ENCODE results near the gene JAZF1. TPM values are rescaled to one million over a fixed set of nuclear protein-coding genes. Genes with fewer than 3 reads are reported as not detected.

JAZF1 gene
- total RNA-seq: 3.9 TPM in 2 replicates

DNA sequence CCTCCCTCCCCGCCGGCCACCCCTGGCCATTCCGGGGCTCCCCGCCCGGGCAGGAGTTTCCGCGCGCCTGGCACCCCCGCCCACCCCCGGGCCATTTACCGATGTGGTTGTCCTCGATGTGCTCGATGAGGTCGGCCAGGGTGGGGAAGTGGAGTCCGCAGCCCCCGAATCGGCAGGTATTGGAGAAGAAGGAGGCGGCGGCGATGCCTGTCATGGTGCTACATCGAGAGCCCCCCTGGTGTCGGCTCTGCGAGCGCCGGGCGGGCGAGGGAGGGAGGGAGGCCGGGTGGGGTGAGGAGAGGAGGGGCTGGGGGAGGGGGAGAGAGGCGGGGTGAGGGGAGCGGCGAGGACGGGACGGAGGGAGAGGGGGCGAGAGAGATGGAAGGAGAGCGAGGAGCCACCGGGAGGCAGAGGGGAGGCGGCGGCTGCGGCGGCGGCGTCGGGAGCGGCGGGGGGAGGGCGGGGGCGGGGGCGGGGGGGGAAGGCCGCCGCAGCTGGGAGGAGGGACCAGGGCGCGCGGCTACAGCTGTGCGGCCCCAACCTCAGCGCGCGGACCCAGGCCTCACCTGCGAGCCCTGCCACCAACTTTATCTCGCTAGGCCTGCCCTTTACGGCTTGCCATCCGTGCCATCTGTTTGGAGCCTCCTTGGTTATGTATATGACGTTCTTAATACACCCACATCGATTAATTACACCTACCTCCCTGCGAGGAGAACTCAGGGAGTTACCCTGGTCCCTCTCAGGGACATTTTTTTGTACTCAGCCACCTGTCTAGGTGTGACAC is at the start of gene JAZF1:
TSS of gene JAZF1 (minus strand) at position 432 of the 784 bp plus-strand sequence.
- Mint-ChIP-seq H3K4me3 (ENCODE audit: low read depth) (peak within 1 kb of the TSS; percentile 81), H3K4me1 (ENCODE audit: low read depth) (peaks cover 16% of the 10 kb centered on the region), H3K27ac (peak within 1 kb of the TSS; percentile 74), H3K36me3 (ENCODE audit: low read depth) (no peaks in the 10 kb centered on the region), H3K27me3 (ENCODE audit: low read depth) (peaks cover 62% of the 10 kb centered on the region), H3K9me3 (no peaks in the 10 kb centered on the region)
- intact Hi-C loops (cut with micrococcal nuclease): no loop called here
- peak; percentile 11 for DNase-seq (ENCODE audit: low spot score)

DNA sequence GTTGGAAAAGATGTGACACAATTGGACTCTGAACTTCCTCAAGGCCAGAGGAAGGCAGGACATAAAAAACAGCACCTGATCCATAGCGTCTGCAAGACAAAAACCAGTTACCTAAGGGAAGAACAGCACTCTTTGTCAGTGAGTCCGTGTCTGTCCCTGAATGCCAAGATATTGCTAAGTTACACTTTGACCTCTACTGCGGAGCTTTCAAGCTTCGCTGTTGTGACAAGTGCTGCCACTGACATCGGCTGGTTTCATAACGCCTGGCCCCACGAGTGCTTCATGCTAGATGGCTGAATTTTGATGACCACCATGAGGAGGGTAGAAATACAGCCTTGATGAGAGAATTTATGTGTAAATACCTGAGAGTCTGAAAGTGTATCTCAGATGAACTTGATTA is 49.7 kb upstream of the JAZF1 start:
- H3K9me3 Mint-ChIP-seq: no peaks in the 10 kb centered on the region
- no peaks in the 10 kb centered on the region for H3K4me1 Mint-ChIP-seq (ENCODE audit: low read depth)
- H3K36me3 Mint-ChIP-seq (ENCODE audit: low read depth): no peaks in the 10 kb centered on the region
- peaks cover 42% of the 10 kb centered on the region for H3K27me3 Mint-ChIP-seq (ENCODE audit: low read depth)
- intact Hi-C loops (cut with micrococcal nuclease): no loop called here
- H3K4me3 Mint-ChIP-seq (ENCODE audit: low read depth): no peak overlapping the region
- no peak for DNase-seq (ENCODE audit: low spot score)
- no peak overlapping the region for H3K27ac Mint-ChIP-seq

DNA sequence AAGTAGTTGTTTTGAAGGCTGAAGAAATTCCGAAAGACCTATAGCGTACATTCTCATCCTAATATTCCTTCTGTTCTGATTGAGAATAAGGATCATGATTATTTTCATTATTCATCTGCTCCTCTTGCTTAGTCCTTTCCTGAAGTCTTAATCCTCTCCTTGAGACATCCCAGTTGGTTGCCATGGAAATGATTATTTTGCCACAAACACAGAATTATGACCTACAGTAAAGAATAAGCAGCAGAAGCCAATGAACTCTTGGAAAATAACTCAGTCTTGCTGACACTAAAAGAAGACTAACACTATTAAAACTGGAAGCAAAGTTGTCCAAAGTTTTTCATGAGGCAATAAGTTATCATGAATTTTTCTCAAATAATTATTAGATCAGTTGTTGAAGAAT is 47.8 kb upstream of the JAZF1 start:
- no peaks in the 10 kb centered on the region for H3K36me3 Mint-ChIP-seq (ENCODE audit: low read depth)
- no peak overlapping the region for H3K27ac Mint-ChIP-seq
- H3K27me3 Mint-ChIP-seq (ENCODE audit: low read depth): peaks cover 36% of the 10 kb centered on the region
- DNase-seq (ENCODE audit: low spot score): no peak
- no peaks in the 10 kb centered on the region for H3K9me3 Mint-ChIP-seq
- intact Hi-C loops (cut with micrococcal nuclease): no loop called here
- H3K4me1 Mint-ChIP-seq (ENCODE audit: low read depth): no peaks in the 10 kb centered on the region
- no peak overlapping the region for H3K4me3 Mint-ChIP-seq (ENCODE audit: low read depth)

DNA sequence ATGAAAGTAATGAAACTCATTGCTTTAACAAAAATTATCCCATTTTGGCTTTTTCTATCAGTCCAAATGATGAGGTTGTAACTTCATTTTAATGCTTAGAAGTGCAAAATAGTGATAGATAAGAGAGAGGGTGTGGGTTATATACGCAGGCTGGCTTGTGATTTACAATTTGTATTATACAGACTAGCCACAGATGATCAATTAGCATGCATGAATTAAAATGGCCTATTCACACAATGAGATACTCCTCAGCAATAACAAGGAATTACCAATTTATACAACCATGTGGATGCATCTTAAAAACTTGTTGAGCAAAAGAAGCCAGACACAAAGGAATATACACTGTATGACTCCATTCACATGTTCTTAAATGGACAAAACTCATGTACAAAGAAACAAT is 45.4 kb upstream of the JAZF1 start:
- Mint-ChIP-seq H3K4me3 (ENCODE audit: low read depth) (no peak overlapping the region), H3K27ac (no peak overlapping the region), H3K9me3 (no peaks in the 10 kb centered on the region), H3K27me3 (ENCODE audit: low read depth) (peaks cover 28% of the 10 kb centered on the region), H3K4me1 (ENCODE audit: low read depth) (no peaks in the 10 kb centered on the region), H3K36me3 (ENCODE audit: low read depth) (no peaks in the 10 kb centered on the region)
- no peak for DNase-seq (ENCODE audit: low spot score)
- intact Hi-C loops (cut with micrococcal nuclease): no loop called here

DNA sequence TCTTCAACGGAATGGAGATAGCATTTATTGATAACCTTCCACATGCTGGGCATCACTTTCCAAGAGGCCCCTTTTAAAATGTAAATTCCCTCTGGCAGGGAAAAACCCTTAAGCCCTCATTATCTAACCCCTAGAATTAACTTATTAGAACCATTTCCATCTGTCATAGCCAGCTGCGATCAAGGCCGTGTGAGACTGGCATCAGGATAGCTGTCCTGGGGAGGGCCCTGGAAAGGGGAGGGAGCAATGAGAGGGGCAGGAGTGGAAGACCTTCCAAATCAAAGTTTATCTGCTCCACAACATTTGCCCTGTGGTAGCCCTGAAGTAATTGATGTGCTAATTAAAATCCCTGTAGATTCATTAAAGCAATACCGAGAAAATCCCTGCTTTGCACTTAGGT is 45.0 kb upstream of the JAZF1 start:
- no peak for DNase-seq (ENCODE audit: low spot score)
- H3K9me3 Mint-ChIP-seq: no peaks in the 10 kb centered on the region
- H3K4me3 Mint-ChIP-seq (ENCODE audit: low read depth): no peak overlapping the region
- no peaks in the 10 kb centered on the region for H3K4me1 Mint-ChIP-seq (ENCODE audit: low read depth)
- H3K27me3 Mint-ChIP-seq (ENCODE audit: low read depth): peaks cover 32% of the 10 kb centered on the region
- intact Hi-C loops (cut with micrococcal nuclease): no loop called here
- H3K27ac Mint-ChIP-seq: no peak overlapping the region
- no peaks in the 10 kb centered on the region for H3K36me3 Mint-ChIP-seq (ENCODE audit: low read depth)

DNA sequence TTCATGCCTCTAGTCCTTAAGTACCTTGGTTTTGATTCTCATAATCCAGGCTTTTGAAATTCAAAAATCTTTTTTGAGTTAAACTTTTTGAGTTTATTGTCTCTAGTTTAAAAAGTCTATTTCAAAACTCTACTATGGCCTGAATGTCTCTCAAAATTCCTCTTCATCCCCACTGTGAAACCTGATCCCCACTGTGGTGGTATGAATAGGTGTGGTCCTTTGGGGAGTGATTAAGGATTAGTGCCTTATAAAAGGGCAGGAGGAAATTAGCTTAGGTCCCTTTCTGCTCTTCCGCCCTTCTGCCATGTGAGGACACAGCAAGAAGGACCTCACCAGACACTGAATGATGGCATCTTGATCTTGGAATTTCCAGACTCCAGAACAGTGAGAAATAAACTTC is 44.1 kb upstream of the JAZF1 start:
- H3K9me3 Mint-ChIP-seq: no peaks in the 10 kb centered on the region
- DNase-seq (ENCODE audit: low spot score): no peak
- no peaks in the 10 kb centered on the region for H3K4me1 Mint-ChIP-seq (ENCODE audit: low read depth)
- H3K27me3 Mint-ChIP-seq (ENCODE audit: low read depth): peaks cover 32% of the 10 kb centered on the region
- H3K4me3 Mint-ChIP-seq (ENCODE audit: low read depth): no peak overlapping the region
- no peaks in the 10 kb centered on the region for H3K36me3 Mint-ChIP-seq (ENCODE audit: low read depth)
- H3K27ac Mint-ChIP-seq: no peak overlapping the region
- intact Hi-C loops (cut with micrococcal nuclease): no loop called here

DNA sequence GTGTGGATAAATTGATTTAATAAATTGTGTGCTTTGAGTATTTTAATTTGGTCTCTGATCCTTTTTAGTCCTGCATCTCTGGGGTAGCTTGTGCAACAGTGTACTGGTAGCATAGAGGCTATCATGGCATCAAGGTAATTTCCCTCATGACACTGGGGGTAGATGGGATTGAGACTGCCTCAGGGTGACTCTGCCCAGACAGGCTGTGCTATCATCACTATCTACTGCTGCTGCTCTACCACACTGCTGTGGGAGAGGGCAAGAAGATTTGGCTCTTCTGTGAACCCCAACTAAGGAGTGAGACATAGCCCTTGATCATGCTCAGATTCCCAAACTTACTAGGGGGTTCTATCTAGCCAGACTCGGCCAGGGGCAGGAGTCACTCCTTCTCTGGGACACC is 43.6 kb upstream of the JAZF1 start:
- Mint-ChIP-seq H3K36me3 (ENCODE audit: low read depth) (no peaks in the 10 kb centered on the region), H3K27me3 (ENCODE audit: low read depth) (peaks cover 37% of the 10 kb centered on the region), H3K4me3 (ENCODE audit: low read depth) (no peak overlapping the region), H3K4me1 (ENCODE audit: low read depth) (no peaks in the 10 kb centered on the region), H3K27ac (no peak overlapping the region), H3K9me3 (no peaks in the 10 kb centered on the region)
- no peak for DNase-seq (ENCODE audit: low spot score)
- intact Hi-C loops (cut with micrococcal nuclease): no loop called here

GRCh38 chr7:28222636-28223035 is 42.0 kb upstream of the JAZF1 start:
- no peak overlapping the region for H3K27ac Mint-ChIP-seq
- peaks cover 38% of the 10 kb centered on the region for H3K27me3 Mint-ChIP-seq (ENCODE audit: low read depth)
- no peaks in the 10 kb centered on the region for H3K36me3 Mint-ChIP-seq (ENCODE audit: low read depth)
- no peaks in the 10 kb centered on the region for H3K4me1 Mint-ChIP-seq (ENCODE audit: low read depth)
- no peak overlapping the region for H3K4me3 Mint-ChIP-seq (ENCODE audit: low read depth)
- DNase-seq (ENCODE audit: low spot score): no peak
- H3K9me3 Mint-ChIP-seq: no peaks in the 10 kb centered on the region
- intact Hi-C loops (cut with micrococcal nuclease): no loop called here

- Mint-ChIP-seq H3K27ac (no peak overlapping the region), H3K36me3 (ENCODE audit: low read depth) (no peaks in the 10 kb centered on the region), H3K4me3 (ENCODE audit: low read depth) (no peak overlapping the region), H3K9me3 (no peaks in the 10 kb centered on the region), H3K27me3 (ENCODE audit: low read depth) (peaks cover 33% of the 10 kb centered on the region), H3K4me1 (ENCODE audit: low read depth) (no peaks in the 10 kb centered on the region)
- DNase-seq (ENCODE audit: low spot score): no peak
- intact Hi-C loops (cut with micrococcal nuclease): no loop called here
Measured at GRCh38 chr7:28219793-28220192, 39.2 kb upstream of the JAZF1 start.

DNA sequence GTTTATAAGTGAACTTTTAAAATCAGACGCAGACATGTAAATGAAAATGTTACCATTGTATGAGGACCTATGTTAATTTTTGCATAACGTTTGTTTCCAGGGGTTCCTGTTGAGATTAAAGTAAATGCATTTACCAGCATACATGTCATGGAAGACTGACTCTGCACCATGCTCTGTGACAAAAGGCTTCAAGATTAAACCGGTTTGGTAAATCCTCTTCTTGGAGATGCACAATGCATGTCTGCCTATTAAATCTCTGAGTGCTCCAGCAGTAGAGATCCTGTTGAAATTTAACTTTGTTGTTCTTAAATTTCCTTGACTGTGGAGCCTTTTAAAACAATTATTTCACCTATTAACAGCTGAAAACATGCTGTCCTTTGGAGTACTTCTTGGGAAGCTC is 36.5 kb upstream of the JAZF1 start:
- no peaks in the 10 kb centered on the region for H3K36me3 Mint-ChIP-seq (ENCODE audit: low read depth)
- intact Hi-C loops (cut with micrococcal nuclease): no loop called here
- no peak for DNase-seq (ENCODE audit: low spot score)
- no peak overlapping the region for H3K4me3 Mint-ChIP-seq (ENCODE audit: low read depth)
- peaks cover 36% of the 10 kb centered on the region for H3K27me3 Mint-ChIP-seq (ENCODE audit: low read depth)
- H3K27ac Mint-ChIP-seq: no peak overlapping the region
- no peaks in the 10 kb centered on the region for H3K4me1 Mint-ChIP-seq (ENCODE audit: low read depth)
- H3K9me3 Mint-ChIP-seq: no peaks in the 10 kb centered on the region

DNA sequence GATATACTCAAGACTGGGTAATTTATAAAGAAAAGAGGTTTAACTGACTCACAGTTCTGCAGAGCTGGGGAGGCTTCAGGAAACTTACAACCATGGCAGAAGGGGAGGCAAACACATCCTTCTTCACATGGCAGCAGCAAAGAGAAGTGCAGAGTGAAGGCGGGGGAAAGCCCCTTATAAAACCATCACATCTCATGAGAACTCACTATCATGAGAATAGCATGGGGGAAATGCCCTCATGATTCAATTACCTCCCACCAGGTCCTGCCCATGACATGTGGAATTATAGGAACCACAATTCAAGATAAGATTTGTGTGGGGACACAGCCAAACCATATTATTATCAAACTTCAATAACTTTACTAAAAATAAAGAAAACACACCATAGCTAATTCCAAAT is 30.4 kb upstream of the JAZF1 start:
- Mint-ChIP-seq H3K27ac (no peak overlapping the region), H3K4me3 (ENCODE audit: low read depth) (no peak overlapping the region), H3K36me3 (ENCODE audit: low read depth) (no peaks in the 10 kb centered on the region), H3K27me3 (ENCODE audit: low read depth) (peaks cover 21% of the 10 kb centered on the region), H3K9me3 (peaks cover 32% of the 10 kb centered on the region), H3K4me1 (ENCODE audit: low read depth) (peaks cover 20% of the 10 kb centered on the region)
- DNase-seq (ENCODE audit: low spot score): no peak
- intact Hi-C loops (cut with micrococcal nuclease): no loop called here

- Mint-ChIP-seq H3K36me3 (ENCODE audit: low read depth) (no peaks in the 10 kb centered on the region), H3K27ac (no peak overlapping the region), H3K27me3 (ENCODE audit: low read depth) (peaks cover 11% of the 10 kb centered on the region), H3K9me3 (peaks cover 32% of the 10 kb centered on the region), H3K4me3 (ENCODE audit: low read depth) (no peak overlapping the region), H3K4me1 (ENCODE audit: low read depth) (peaks cover 20% of the 10 kb centered on the region)
- intact Hi-C loops (cut with micrococcal nuclease): no loop called here
- no peak for DNase-seq (ENCODE audit: low spot score)
Measured at GRCh38 chr7:28208506-28208905, 27.9 kb upstream of the JAZF1 start.

DNA sequence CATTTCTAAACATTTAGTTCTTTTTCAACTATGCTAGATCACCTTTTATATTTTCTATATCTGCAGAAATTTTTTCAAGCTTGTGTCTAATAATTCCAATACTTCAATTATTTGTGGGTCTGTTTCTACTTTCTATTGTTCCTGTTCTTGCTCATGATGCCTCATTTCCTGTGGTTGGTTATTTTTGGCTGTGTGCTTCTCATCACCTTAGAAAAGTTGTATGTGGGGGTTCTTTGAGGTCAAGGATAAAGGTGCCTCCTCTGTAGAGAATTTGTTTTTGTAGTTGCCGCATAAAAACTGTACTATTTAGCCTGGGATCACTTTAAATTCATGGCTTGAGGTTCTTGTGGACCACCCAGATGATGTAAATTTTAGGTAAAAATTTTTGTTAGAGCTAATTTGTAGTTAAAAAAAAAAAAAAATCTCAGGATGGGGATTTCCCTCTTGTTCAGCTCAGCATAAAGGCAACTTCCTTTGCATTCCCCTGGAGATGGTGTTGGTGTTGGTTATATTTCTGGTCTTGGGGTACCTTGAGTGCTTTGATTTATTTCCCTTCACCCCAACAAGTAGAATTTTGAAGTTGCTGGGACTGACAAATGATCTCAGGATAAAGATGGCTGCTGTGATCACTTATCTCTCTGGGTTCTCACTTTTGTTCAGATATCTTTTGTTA is 27.0 kb upstream of the JAZF1 start:
- intact Hi-C loops (cut with micrococcal nuclease): loop anchor here (1.0 kb wide), 1 partner anchor 32 kb away; no protein-coding TSS in a partner anchor
- Mint-ChIP-seq H3K36me3 (ENCODE audit: low read depth) (no peaks in the 10 kb centered on the region), H3K27me3 (ENCODE audit: low read depth) (peaks cover 10% of the 10 kb centered on the region), H3K4me3 (ENCODE audit: low read depth) (no peak overlapping the region), H3K4me1 (ENCODE audit: low read depth) (peaks cover 20% of the 10 kb centered on the region), H3K9me3 (peaks cover 32% of the 10 kb centered on the region), H3K27ac (no peak overlapping the region)
- DNase-seq (ENCODE audit: low spot score): no peak
